Glomerular endothelial cell (primary cell): ENCODE measurements around the gene ATG5. TPM values are rescaled to one million over a fixed set of nuclear protein-coding genes. Genes with fewer than 3 reads are reported as not detected.
A peak's percentile ranks its signal among the peaks of the same experiment; 100 is the strongest.

Experiments
- DNase-seq: peaks from one replicate; pipeline ENCODE4 v3.0.0-alpha.2; 2011; ENCODE audit warnings: low read depth, low spot score; ENCODE audit errors: extremely low read depth
- total RNA-seq: library from RNA; depleted of rRNA; stranded (reverse); fragments of >200 nt; gene quantifications from 2 replicates; pipeline ENCODE4 v1.2.3, GENCODE V29; 2015

The ATG5 gene
- total RNA-seq = 27.4 and 35.4 TPM in 2 replicates

DNA sequence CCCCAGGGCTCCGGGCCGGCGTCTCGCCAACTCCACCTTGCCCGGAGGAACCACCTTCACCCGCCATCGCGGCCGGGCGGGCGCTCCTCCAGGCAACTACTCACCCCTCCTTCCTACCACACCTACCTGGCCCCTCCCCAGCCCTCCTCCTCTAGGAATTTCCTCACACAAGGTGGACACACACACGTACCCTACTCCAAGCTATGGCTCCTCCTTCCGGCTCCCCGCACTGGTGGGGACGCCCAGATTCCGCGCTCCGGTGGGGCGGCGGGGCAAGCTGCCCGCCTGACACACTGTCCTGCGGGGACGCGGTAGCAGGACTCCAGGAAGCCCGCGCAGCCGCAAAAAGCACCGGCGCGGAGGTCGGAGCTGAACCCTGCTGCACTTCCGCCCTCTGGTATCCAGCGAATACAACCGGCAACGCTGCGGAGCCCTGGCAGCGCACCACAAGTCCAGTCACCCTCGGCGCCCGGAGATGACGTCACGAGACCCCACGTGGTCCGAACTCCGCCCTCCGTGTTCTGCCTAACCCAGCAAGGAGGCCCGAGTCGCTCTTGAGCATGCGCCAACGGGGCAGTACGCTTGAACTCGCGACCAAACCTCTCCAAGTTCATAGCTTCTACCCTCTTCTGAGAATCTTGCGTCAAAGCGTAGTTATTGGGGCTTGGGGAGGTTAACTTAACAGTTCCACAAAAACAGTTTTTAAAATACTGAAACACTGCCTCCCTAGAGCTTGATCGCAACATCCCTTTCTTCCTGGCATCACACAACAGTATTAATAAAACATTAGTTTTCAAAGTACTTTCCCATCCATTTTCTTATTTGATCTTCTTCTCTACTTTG, at the start of gene ATG5:
Gene ATG5 (minus strand): TSS at position 425 of the 843 bp plus-strand sequence. CDS start 9,552 bp downstream, outside the sequence.
- DNase-seq = peak; percentile 82

DNA sequence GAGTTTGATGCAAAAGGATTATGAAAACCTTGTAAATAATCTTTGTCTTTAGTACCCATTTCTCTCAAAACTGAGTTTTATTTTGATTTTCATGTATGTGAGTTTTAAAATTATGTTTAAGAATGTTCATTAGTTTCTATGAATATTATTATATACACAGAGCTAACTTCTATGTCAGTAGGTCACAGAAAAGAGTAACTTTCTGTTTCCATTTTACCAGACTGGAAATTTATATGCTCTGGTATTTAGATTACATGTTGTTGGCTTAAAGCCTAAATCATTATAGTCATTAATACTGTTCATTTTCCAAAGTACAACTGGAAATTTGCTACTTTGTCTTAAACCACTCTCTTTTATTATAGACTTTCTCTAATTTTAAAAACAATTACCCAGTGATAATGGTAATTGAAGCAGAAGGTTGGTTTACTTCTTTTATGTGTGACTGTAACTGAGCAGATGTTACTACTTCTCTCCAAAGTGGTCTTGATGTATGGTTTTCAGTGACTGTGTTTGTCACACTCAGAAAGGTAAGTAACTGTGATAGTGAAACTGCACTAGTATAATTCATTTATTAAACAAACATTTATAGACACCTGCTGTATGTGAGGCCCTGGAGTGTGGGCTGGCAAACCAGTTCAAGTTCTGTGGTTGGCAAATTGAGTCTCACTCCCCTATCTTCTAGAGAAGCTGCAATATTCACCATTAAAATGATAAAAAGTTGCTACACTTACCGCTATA, 48.1 kb upstream of the ATG5 start:
- no peak for DNase-seq

DNA sequence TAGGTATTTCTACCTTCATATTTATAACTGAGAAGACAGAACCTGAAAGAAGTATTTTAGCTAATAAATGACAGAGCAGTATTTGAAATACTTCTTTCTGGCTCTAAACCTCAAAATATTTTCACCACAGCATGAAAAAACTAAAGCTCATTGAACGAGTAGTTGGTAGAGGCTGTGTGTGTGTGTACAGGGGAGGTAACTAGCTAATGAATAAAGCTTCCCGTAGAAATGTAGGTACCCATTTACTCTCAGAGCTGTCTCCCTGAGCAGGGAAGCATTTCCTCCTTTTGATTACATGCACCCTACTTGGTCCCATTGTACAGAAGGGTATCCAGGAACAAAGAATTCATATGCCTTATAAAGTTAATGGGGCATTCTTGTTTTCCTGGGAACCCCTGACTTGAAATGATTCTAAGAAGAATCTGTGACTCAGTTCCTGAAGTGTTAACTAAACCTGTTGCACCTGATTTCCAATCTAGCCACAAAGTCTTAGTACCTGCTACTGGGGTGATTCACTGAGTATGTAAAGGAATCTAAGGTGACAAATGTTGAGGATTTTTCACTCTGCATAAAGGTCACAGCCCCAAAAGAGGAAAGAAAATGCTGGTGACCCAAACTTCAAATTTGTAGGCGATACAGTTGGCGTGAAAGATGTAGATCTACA, 47.4 kb upstream of the ATG5 start:
- no peak for DNase-seq

- DNase-seq = no peak
Measured at GRCh38 chr6:106370639-106371038, 45.1 kb upstream of the ATG5 start.

- DNase-seq = no peak
Measured at GRCh38 chr6:106369739-106370138, 44.2 kb upstream of the ATG5 start.

DNA sequence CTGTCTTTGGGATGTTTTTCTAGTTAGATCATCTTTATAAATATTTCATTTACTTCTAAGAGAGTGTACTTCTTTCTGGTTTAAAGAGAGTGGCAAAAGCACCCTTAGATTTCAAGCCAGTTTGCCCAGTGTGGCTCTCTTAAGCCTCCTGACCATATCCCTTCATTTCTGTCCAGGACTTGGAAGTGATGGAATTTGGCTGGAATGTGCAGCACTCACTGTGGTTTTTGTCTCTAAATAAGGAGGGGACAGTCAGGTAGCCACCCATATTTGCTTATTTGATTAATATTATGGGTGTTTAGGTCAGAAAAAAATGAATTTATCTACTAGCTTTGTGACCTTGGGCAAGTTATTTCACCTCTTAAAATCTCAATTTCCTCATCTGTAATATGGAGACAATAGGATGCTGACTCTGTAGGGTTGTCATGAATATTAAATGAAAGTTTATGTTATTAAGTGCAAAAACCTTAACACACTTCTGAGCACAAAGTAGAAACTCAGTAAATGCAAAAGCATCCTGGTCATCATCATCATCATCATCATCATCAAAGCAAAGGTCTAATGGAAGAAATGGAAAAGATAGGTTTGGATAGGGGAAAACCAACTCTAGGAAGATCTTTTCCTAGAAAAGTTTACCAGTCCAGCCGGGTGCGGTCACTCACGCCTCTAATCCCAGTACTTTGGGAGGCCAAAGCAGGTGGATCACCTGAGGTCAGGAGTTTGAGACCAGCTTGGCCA, 38.0 kb upstream of the ATG5 start:
- DNase-seq = no peak

GRCh38 chr6:106360989-106361430, 35.5 kb upstream of the ATG5 start:
- DNase-seq = no peak

DNA sequence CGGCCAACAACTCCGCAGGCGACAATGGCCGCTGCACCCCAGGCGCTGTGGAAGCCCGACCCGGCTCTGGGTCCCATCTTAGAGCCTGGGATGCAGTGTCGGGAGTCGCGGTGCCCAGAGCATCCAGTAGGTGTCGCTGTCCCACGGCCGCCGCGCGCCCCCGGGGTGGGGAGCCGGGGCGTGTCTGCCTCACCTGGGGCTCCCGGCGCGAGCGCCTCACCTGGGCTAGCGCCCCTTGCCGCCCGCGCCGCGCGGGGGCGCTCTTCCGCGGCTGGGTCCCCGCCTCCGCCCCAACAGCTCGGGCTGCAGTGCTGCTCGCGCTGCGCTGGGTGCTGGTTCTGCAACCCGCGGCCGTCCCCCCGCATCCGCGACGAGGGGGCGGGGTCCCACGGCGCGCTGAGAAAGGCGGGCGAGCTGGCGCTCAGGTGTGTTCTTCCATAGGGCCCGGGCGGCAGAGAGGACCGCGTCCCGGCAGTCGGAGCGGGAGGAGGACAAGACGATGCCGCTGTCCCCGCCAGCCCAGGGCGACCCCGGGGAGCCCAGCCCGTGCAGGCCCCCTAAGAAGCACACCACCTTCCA, 34.9 kb upstream of the ATG5 start, which contains the start of gene CRYBG1:
Gene CRYBG1 (plus strand): TSS at position 308 of the 579 bp plus-strand sequence. CDS start 192 bp downstream, at position 500.
- no peak for DNase-seq

- DNase-seq = no peak
Measured at GRCh38 chr6:106359959-106360409, 34.4 kb upstream of the ATG5 start.

GRCh38 chr6:106356378-106356777, 30.8 kb upstream of the ATG5 start:
- no peak for DNase-seq

- DNase-seq = no peak
Measured at GRCh38 chr6:106347219-106347618, 21.7 kb upstream of the ATG5 start.

GRCh38 chr6:106339334-106340029, 13.9 kb upstream of the ATG5 start:
- DNase-seq = peak; percentile 27

DNA sequence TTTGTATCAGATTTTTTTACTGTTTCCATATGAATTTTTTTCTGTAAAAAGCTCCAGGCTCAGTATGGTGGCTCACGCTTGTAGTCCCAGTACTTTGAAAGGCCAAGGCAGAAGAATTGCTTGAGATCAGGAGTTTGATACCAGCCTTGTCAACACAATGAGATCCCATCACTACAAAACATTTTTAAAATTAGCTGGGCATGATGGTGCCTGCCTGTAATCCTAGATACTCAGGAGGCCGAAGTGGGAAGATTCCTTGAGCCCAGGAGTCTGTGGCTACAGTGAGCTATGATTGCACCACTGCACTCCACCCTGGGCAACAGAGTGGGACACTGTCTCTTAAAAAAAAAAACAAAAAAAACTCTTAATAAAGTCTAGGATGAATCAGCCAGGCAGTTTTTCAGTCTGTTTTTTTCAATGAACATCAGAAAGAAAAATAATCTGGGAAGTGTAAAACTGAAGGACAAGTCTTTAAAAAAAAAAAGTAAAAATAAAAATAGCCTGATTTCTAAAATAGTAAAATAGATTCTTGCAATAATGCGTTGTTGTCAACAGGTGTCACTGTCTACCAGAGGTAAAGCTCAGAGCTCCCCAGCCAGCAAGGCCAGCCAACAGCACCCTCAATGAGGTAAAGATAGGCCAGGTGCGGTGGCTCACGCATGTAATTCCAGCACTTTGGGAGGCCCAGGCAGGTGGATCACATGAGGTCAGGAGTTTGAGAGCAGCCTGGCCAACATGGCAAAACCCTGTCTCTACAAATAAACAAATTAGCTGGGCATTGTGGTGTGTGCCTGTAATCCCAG, 9.3 kb upstream of the ATG5 start:
- no peak for DNase-seq

DNA sequence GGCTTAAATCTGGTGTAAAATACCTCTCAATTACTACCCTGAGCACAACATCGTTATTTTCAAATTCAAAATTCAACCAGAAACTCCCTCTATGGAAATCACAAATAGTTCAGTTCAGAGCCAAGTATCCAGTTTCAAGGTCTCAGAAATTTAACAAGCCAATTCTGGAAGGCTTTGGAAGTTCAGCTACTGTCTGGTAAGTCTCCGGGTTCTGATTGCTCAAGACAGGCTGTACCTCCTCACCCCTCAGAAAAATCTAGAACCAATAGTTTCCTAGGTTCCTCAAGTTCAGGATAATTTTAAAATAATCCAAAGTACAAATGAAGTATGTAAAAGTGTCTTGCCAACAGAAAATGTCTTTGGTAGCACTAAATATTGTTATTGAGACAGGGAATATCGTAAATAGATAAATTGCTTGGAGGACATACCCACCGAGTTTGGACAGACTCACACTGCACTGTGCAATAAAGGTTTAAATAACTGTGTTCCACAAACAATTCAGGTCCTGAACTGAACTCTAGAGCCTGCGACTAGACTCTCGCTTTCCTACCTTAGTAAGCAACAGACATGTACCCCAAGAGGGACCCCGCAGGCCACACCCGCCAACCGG, 729 bp downstream of the ATG5 start:
- no peak for DNase-seq

- DNase-seq = no peak
Measured at GRCh38 chr6:106321940-106322339, 3.6 kb downstream of the ATG5 start.

DNA sequence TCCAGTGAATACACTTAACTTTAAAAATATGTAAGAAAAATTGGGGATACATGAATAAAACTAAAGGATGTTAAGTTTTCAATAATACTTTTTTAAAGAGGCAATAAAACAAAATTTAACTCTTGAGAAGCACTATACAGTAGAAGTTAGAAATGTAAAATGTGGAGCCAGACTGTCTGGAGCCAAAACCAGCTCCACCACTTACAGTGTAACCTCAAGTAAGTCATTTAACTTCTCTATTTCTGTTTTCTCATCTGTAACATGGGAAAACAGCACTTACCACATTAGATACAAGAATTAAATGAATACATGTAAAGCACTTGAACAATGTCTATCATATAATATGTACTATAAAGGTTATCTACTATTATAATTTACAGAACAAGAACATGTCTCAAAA, 6.7 kb downstream of the ATG5 start:
- DNase-seq = no peak

DNA sequence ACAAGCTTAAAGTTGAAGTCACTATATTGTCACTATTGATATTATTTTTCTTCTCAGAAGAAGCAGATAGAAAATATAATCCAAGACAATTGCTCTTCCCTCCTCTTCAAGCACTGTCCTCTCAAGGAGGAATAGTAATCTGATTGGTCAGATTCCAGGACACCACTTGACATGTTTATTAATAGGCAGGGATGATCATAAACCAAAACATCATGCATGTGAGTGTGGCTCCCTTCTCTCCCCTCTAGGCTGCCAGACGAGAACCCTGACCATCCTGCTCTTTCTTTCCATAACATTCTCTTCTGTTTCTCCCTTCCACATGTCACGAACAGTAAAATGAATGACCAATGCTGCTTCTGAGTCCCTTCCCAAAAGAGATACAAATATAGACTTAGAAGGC, 7.5 kb downstream of the ATG5 start:
- DNase-seq = no peak

- DNase-seq = no peak
Measured at GRCh38 chr6:106316375-106316766, 9.2 kb downstream of the ATG5 start.
